A549 (cell line): Measurements from ENCODE around the gene BBX.

Experiments used
- CBX2 ChIP-seq: fragments of 200-600 bp; sonication (generic); IDR thresholded peaks from 2 replicates; pipeline ENCODE4 v1.6.1; 2016; ENCODE audit warnings: low read depth, mild to moderate bottlenecking, borderline replicate concordance
- CTCF ChIP-seq: fragments of >200 bp; sonication (Bioruptor Twin); formaldehyde crosslinking; IDR thresholded peaks from 3 replicates; pipeline ENCODE4 v1.5.1; 2016
- HDAC2 ChIP-seq: fragments of 200-600 bp; sonication (generic); IDR thresholded peaks from 2 replicates; pipeline ENCODE4 v1.6.1; 2016
- RAD21 ChIP-seq, 2 experiments: fragments of >200 bp in 1 of 2; sonication (Bioruptor Twin) in 1 of 2; formaldehyde crosslinking in 1 of 2; IDR thresholded peaks in 1 of 2; conservative IDR thresholded peaks in 1 of 2; 2 replicates in 1 of 2; 3 replicates in 1 of 2; pipeline ENCODE4 v1.6.1; 2012 to 2018; ENCODE audit warnings: inconsistent platforms in 1 of 2
- RFX5 ChIP-seq: fragments of 450-650 bp; IDR thresholded peaks from 2 replicates; pipeline ENCODE4 v1.7.1; 2014; ENCODE audit warnings: antibody characterized with exemption, mild to moderate bottlenecking, moderate library complexity
- ZFP36 ChIP-seq: fragments of 450-650 bp; IDR thresholded peaks from 2 replicates; pipeline ENCODE4 v1.6.1; 2014; ENCODE audit warnings: borderline replicate concordance; ENCODE audit not compliant: partially characterized antibody

GRCh38 chr3:107753494-107753893 is 230.7 kb downstream of the BBX start:
- TF ChIP-seq ZFP36 (no peak), RAD21 (conservative IDR thresholded peaks at IDR 0.05 in 1 of 2, IDR thresholded peaks at IDR 0.05 in 1 of 2) (peak; percentile 27 to 38; a peak in 4 of 5 replicates), CTCF (peak; percentile 43), CBX2 (no peak), HDAC2 (no peak), RFX5 (no peak)
